ENCODE data around the gene HPSE2. TPM values are rescaled to one million over a fixed set of nuclear protein-coding genes. Genes with fewer than 3 reads are reported as not detected.

Gene HPSE2
- total and polyA plus RNA-seq, 2 experiments from 2014 or later, result 0.10 to 0.24 TPM

DNA sequence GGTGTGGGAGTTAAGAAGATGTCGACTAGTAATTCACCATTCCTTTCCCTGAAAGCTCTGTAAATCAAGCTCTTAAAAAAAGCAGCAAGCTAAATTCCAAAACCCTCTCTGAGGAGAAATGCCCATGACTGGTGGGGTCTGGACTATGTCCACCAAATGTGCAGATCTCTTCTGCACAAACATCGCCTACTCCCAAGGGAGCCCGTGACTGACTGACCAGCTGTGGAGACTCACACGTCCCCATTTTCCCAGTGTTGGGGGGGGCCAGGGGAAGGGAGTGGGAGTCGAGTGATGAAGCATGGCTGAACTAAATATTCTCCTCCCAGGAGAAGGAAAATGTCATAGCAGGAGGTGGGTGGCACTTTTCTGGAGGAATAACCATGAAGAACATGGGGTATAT, 624.8 kb downstream of the HPSE2 start:
- Histone ChIP-seq H3K9me2 (ENCODE audit: insufficient read depth) (0 out of 2 replicates have a peak, but pooled peaks cover 7% of the 10 kb centered on the region), H3K4me2 (no peak overlapping the region), H3K36me3 (ENCODE audit: insufficient read depth) (no peaks in the 10 kb centered on the region), H2AFZ (no peak overlapping the region), H3F3A (replicated peaks; ENCODE audit: low read depth) (no peaks in the 10 kb centered on the region), H4K20me1 (replicated peaks; ENCODE audit: insufficient read depth) (no peaks in the 10 kb centered on the region), H3K27me3 (ENCODE audit: insufficient read depth) (no peaks in the 10 kb centered on the region), H3K4me1 (ENCODE audit: insufficient read depth) (peaks cover 6% of the 10 kb centered on the region; the same call in 1 of the 2 replicates), H3K79me2 (replicated peaks; ENCODE audit: insufficient read depth) (no peaks in the 10 kb centered on the region), H3K4me3 (no peak overlapping the region), H3K27ac (ENCODE audit: low read depth) (no peak overlapping the region)
- Mint-ChIP-seq H3K36me3 (ENCODE audit: low read depth) (no peaks in the 10 kb centered on the region), H3K4me3 (no peak overlapping the region), H3K9me3 (no peaks in the 10 kb centered on the region; the same call in 2 of the 3 replicates), H3K4me1 (peaks cover 8% of the 10 kb centered on the region; the same call in 2 of the 3 replicates), H3K27me3 (ENCODE audit: insufficient read depth, low read depth, poor library complexity) (no peaks in the 10 kb centered on the region), H3K27ac (no peak overlapping the region)
- DNase-seq (ENCODE audit: low spot score) (no peak), ATAC-seq (no peak)
- no peak for TF ChIP-seq JUNB (IDR thresholded peaks at IDR 0.05; ENCODE audit: unreplicated experiment)
- TF ChIP-seq CTCF (conservative IDR thresholded peaks at IDR 0.05; ENCODE audit: low read depth in 2 of 2), result no peak
- TF ChIP-seq EZH2phosphoT487 (IDR thresholded peaks at IDR 0.05; ENCODE audit: unreplicated experiment), result no peak
- no peak for TF ChIP-seq ETS1 (IDR thresholded peaks at IDR 0.05)
- TF ChIP-seq CREB1 (CRISPR knock-in tag; IDR thresholded peaks at IDR 0.05; ENCODE audit: low read depth), result no peak
- no peak for TF ChIP-seq EZH2 (IDR thresholded peaks at IDR 0.05; ENCODE audit: low read depth, unreplicated experiment)
- TF ChIP-seq ZNF331 (CRISPR knock-in tag; IDR thresholded peaks at IDR 0.05; ENCODE audit: low read depth), result no peak
- no peak for TF ChIP-seq STAT1 (IDR thresholded peaks at IDR 0.05; ENCODE audit: unreplicated experiment)

GRCh38 chr10:98610301-98610700, 625.4 kb downstream of the HPSE2 start:
- Mint-ChIP-seq H3K27me3 (ENCODE audit: insufficient read depth, low read depth, poor library complexity) (no peaks in the 10 kb centered on the region), H3K27ac (no peak overlapping the region), H3K4me3 (no peak overlapping the region), H3K9me3 (no peaks in the 10 kb centered on the region; the same call in 2 of the 3 replicates), H3K36me3 (ENCODE audit: low read depth) (no peaks in the 10 kb centered on the region), H3K4me1 (peaks cover 8% of the 10 kb centered on the region; the same call in 2 of the 3 replicates)
- no peaks in the 10 kb centered on the region for H3K36me3 ChIP-seq (ENCODE audit: insufficient read depth)
- no peak overlapping the region for H3K4me2 ChIP-seq
- H2AFZ ChIP-seq, result no peak overlapping the region
- no peaks in the 10 kb centered on the region for H4K20me1 ChIP-seq (replicated peaks; ENCODE audit: insufficient read depth)
- H3K79me2 ChIP-seq (replicated peaks; ENCODE audit: insufficient read depth), result no peaks in the 10 kb centered on the region
- H3K4me1 ChIP-seq (ENCODE audit: insufficient read depth), result peaks cover 6% of the 10 kb centered on the region; the same call in 1 of the 2 replicates
- no peak overlapping the region for H3K4me3 ChIP-seq
- no peaks in the 10 kb centered on the region for H3K27me3 ChIP-seq (ENCODE audit: insufficient read depth)
- DNase-seq (ENCODE audit: low spot score), result no peak
- no peaks in the 10 kb centered on the region for H3F3A ChIP-seq (replicated peaks; ENCODE audit: low read depth)
- no peak overlapping the region for H3K27ac ChIP-seq (ENCODE audit: low read depth)
- 0 out of 2 replicates have a peak, but pooled peaks cover 7% of the 10 kb centered on the region for H3K9me2 ChIP-seq (ENCODE audit: insufficient read depth)
- no peak for ATAC-seq
- TF ChIP-seq REST (IDR thresholded peaks at IDR 0.05; ENCODE audit: unreplicated experiment), result no peak
- no peak for TF ChIP-seq EZH2 (IDR thresholded peaks at IDR 0.05; ENCODE audit: low read depth, unreplicated experiment)
- TF ChIP-seq NANOG (IDR thresholded peaks at IDR 0.05; ENCODE audit: borderline replicate concordance), result no peak
- no peak for TF ChIP-seq ETS1 (IDR thresholded peaks at IDR 0.05)
- no peak for TF ChIP-seq ZNF114 (CRISPR knock-in tag; IDR thresholded peaks at IDR 0.05)

Data from GM23338 (cell line).